ENCODE results near the gene EPN2. TPM values are rescaled to one million over a fixed set of nuclear protein-coding genes. Genes with fewer than 3 reads are reported as not detected.

The EPN2 gene
- total RNA-seq, 4 donors from 2014 or later: 26.0 to 45.9 (median 34.6) TPM

DNA sequence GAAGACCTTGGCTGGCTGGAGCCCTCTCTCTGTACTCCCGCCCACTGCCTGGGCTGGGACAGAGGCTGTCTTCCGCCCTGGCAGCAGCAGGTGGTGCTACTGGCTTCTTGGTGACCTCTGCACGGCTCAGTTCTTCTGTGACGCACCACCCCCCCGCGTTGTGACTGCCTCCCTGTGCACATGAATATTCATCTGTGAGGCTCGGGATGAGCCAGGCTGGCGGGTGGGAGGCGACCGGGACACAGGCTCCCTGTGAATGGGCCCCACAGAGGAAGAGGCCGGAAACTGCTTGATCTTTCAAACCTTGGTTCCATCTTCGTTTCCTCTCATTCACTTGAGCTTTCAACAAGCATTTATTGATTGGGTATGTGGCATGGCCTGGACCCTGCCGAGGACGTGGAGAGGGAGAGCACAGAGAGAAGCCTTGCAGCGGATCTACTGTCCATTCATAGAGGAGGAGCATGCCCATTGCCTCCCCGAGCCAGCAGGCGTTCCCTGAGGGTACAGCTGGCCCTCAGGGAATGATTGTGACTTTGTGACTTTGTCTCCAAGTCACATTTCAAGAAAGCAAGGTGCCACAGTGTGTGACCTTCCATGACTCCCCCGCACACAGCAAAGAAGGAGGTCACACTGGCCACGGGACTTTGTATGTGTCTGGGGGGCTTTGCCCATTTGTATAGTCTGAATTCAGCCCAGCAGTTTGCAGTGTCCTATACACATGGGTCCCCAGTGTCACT lies 80.4 kb downstream of the EPN2 start:
- DNase-seq (ENCODE audit: low spot score) (peak; percentile 46), ATAC-seq (ENCODE audit: low FRiP score) (peak; percentile 67)
- TF ChIP-seq, protein P1, sequence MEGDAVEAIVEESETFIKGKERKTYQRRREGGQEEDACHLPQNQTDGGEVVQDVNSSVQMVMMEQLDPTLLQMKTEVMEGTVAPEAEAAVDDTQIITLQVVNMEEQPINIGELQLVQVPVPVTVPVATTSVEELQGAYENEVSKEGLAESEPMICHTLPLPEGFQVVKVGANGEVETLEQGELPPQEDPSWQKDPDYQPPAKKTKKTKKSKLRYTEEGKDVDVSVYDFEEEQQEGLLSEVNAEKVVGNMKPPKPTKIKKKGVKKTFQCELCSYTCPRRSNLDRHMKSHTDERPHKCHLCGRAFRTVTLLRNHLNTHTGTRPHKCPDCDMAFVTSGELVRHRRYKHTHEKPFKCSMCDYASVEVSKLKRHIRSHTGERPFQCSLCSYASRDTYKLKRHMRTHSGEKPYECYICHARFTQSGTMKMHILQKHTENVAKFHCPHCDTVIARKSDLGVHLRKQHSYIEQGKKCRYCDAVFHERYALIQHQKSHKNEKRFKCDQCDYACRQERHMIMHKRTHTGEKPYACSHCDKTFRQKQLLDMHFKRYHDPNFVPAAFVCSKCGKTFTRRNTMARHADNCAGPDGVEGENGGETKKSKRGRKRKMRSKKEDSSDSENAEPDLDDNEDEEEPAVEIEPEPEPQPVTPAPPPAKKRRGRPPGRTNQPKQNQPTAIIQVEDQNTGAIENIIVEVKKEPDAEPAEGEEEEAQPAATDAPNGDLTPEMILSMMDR (IDR thresholded peaks at IDR 0.05): no peak

DNA sequence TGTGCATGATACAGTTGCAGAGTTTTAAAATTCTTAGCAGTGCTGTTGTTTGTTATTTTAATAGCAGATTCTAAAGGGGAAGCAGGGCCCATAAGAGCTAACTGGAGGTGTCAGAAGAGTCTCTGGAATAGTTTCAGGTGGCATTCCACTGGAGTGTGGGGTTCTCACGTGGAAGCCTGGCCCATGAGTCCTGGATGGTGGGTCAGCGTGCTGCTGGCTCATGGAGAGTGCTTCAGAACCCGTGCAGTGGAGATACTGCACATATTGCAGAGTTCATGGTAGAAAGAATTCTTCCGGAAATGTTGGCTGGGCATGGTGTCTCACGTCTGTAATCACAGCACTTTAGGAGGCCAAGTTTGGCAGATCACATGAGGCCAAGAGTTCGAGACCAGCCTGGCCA lies 81.4 kb downstream of the EPN2 start:
- ATAC-seq (ENCODE audit: low FRiP score) (no peak), DNase-seq (ENCODE audit: low spot score) (no peak)
- TF ChIP-seq, protein P1 (IDR thresholded peaks at IDR 0.05): no peak

DNA sequence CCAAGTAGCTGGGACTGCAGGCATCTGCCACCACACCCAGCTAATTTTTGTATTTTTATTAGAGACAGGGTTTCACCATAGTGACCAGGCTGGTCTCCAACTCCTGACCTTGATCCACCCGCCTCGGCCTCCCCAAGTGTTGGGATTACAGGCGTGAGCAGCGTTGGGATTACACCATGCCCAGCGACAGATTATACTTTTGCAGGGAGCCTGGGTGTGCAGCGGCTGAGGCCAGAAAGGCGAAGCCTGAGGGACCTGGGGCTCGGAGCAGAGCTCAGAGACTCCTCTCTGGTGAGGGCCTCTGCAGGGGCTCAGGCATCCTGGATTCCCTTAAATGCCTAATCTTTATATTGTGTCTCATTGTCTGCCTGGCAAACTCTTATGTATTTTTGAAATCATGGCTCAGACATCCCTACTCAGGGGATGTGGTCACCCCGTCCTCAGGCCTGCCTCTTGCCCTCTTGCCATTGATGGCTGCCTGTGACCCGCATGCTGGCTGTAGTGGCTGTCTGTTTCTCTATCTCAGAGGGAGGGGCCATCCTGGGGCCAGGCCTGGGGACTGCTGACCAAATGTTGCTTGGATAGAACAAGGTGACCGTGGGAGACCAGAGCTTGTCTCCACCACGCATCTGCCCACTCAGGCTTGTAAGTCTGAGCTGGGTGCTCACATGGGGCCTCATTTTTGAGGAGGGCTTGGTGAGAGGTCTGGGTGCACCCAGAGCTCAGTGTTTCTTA lies 82.8 kb downstream of the EPN2 start:
- ATAC-seq (ENCODE audit: low FRiP score) (no peak), DNase-seq (ENCODE audit: low spot score) (no peak)
- TF ChIP-seq, protein P1 (IDR thresholded peaks at IDR 0.05): no peak

DNA sequence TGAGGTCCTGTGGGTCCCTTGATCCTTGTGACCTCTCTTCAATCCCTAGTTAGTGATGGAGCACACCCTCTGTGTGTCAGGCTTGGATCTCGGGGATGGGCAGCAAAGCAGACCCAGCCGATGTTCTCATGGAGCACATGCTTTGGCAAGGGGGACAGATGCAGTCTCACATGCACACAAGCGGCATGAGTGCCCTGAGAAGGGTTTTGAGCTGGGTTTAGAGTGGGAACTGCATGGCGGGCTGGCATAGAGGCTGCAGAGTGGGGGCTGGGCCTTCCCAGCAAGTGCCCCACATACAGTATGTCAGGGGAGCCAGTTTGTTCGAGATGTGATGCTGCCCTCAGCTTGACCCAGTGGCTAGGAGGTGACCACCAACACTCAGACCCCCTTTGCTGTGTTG lies 83.7 kb downstream of the EPN2 start:
- TF ChIP-seq, protein P1 (IDR thresholded peaks at IDR 0.05): no peak
- DNase-seq (ENCODE audit: low spot score): no peak
- ATAC-seq (ENCODE audit: low FRiP score): no peak

DNA sequence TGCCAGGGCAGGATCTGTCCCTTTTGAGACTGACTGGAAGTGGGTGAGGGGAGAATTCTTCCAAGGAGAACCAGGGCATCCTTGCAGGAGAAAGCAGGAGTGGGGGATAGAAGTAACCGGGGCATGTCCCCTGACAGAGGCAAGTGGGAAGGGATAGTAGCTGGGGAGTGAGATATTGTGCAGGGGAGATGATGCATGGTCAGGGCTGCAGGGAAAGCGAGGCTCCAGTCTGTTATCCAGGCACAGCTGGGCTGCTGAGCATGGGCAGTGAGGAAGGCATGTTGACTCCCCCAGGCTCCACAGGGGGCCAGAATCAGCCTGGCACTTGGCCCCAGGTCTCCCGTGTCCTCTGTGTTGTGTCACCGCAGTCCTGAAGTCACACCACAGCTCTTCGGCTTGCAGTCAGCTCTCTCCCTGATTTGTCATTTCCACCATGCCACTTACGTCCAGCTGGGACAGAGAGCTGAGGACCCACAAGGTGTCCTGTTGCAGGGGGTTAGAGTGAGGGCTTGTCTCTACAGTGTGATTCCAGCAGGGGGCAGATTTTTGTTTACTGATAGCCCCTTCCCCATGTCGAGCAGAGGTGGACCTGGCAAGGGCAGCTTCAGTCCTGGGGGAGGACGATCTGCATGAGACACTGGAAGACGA lies 84.4 kb downstream of the EPN2 start:
- TF ChIP-seq, protein P1 (IDR thresholded peaks at IDR 0.05): no peak
- ATAC-seq (ENCODE audit: low FRiP score) (no peak), DNase-seq (ENCODE audit: low spot score) (no peak)

DNA sequence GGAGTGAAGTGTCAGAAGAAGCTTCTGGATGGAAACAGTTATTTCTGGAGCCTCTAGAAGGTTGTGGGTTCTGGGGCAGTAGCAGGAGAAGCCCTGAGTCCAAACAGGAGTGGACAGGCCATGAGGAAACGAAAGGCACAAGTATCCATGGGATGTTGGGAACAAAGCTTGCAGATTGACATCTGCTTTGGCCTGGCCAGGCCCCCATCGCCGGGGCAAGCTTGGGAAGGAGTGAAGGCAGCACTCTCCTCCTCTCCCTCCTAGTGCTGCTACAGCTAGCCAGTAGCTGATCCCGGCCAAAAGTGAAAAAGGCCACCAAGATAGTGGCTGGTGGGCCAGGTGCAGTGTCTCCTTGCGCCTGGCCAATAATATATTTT lies 85.0 kb downstream of the EPN2 start:
- TF ChIP-seq, protein P1 (IDR thresholded peaks at IDR 0.05): no peak
- ATAC-seq (ENCODE audit: low FRiP score): no peak
- DNase-seq (ENCODE audit: low spot score): no peak
